GM12872 (cell line): ENCODE results near the gene CDH2.

Experiments used
- CTCF ChIP-seq: IDR thresholded peaks from 3 replicates; pipeline ENCODE4 v1.5.1; 2011; ENCODE audit warnings: low read depth, mild to moderate bottlenecking, low read length, moderate library complexity; ENCODE audit not compliant: insufficient read depth

Gene CDH2

GRCh38 chr18:28040716-28041115 is 136.2 kb downstream of the CDH2 start:
- TF ChIP-seq CTCF, result no peak

- no peak for TF ChIP-seq CTCF
These were observed 136.7 kb downstream of the CDH2 start for GRCh38 chr18:28040211-28040610.

- TF ChIP-seq CTCF, result no peak
These were observed 137.2 kb downstream of the CDH2 start for GRCh38 chr18:28039691-28040090.

GRCh38 chr18:28039078-28039477 is 137.9 kb downstream of the CDH2 start:
- TF ChIP-seq CTCF, result no peak

GRCh38 chr18:28036488-28036887 is 140.4 kb downstream of the CDH2 start:
- no peak for TF ChIP-seq CTCF

- no peak for TF ChIP-seq CTCF
These were observed 142.4 kb downstream of the CDH2 start for GRCh38 chr18:28034567-28034966.

GRCh38 chr18:28032177-28032576 is 144.8 kb downstream of the CDH2 start:
- TF ChIP-seq CTCF, result no peak

GRCh38 chr18:28030458-28030857 is 146.5 kb downstream of the CDH2 start:
- no peak for TF ChIP-seq CTCF
